Right hindlimb (tissue), 1 donor: ENCODE measurements around the gene TMEM144.
"Not testable (repeated sequence)": the region's sequence is repeated elsewhere in the genome, so short reads cannot be mapped to it uniquely, and the experiment has no call there.

Experiments
- DNase-seq: peaks from one replicate; pipeline ENCODE4 v3.0.0-alpha.2; 2018

TMEM144 gene

GRCh38 chr4:158239196-158239595 is 28.9 kb downstream of the TMEM144 start:
- DNase-seq, result no peak

GRCh38 chr4:158243071-158243470 is 32.8 kb downstream of the TMEM144 start:
- no peak for DNase-seq

GRCh38 chr4:158250321-158250720 is 40.0 kb downstream of the TMEM144 start:
- DNase-seq, result peak; percentile 16

GRCh38 chr4:158253350-158253980 is 43.2 kb downstream of the TMEM144 start:
- DNase-seq, result peak; percentile 56

- no peak for DNase-seq
Measured at GRCh38 chr4:158254292-158254691, 44.0 kb downstream of the TMEM144 start.

- no peak for DNase-seq
Measured at GRCh38 chr4:158255727-158256324, 45.5 kb downstream of the TMEM144 start.

- DNase-seq, result no peak
Measured at GRCh38 chr4:158259955-158260575, 49.8 kb downstream of the TMEM144 start.

- no peak for DNase-seq
Measured at GRCh38 chr4:158261480-158261879, 51.2 kb downstream of the TMEM144 start.

GRCh38 chr4:158268553-158268952 is 58.3 kb downstream of the TMEM144 start:
- DNase-seq, result no peak

- DNase-seq, result no peak
Measured at GRCh38 chr4:158274636-158275035, 64.3 kb downstream of the TMEM144 start.

GRCh38 chr4:158277558-158277957 is 67.3 kb downstream of the TMEM144 start:
- no peak for DNase-seq

- not testable (repeated sequence) for DNase-seq
Measured at GRCh38 chr4:158279052-158279451, 68.8 kb downstream of the TMEM144 start.

GRCh38 chr4:158280856-158281255 is 70.6 kb downstream of the TMEM144 start:
- no peak for DNase-seq

GRCh38 chr4:158282252-158282651 is 72.0 kb downstream of the TMEM144 start:
- no peak for DNase-seq

GRCh38 chr4:158285429-158286216 is 75.3 kb downstream of the TMEM144 start:
- no peak for DNase-seq

GRCh38 chr4:158290912-158291311 is 80.6 kb downstream of the TMEM144 start:
- DNase-seq, result no peak

- DNase-seq, result no peak
Measured at GRCh38 chr4:158291334-158292055, 81.2 kb downstream of the TMEM144 start.

- DNase-seq, result no peak
Measured at GRCh38 chr4:158292156-158292555, 81.9 kb downstream of the TMEM144 start.

GRCh38 chr4:158295053-158295452 is 84.8 kb downstream of the TMEM144 start:
- DNase-seq, result no peak

GRCh38 chr4:158297866-158298265 is 87.6 kb downstream of the TMEM144 start:
- DNase-seq, result no peak

GRCh38 chr4:158299459-158300007 is 89.2 kb downstream of the TMEM144 start:
- no peak for DNase-seq

GRCh38 chr4:158300012-158300411 is 89.7 kb downstream of the TMEM144 start:
- DNase-seq, result no peak
